Right kidney (tissue), 9 donors: ENCODE data around the gene EPS15.
"Not testable (repeated sequence)": the region's sequence is repeated elsewhere in the genome, so short reads cannot be mapped to it uniquely, and the experiment has no call there.

Source experiments
- DNase-seq: peaks from one replicate; pipeline ENCODE4 v3.0.0-alpha.2; 2016
- long read RNA-seq, 8 donors: transcript quantifications; one replicate each; lab custom pipeline, GENCODE V29; 2026

EPS15 gene
- long read RNA-seq, donor 1, partial matches to known transcripts: 26 of 26 reads
- long read RNA-seq, donor 1, other reads (novel, unspliced or antisense): 0 of 26 reads
- long read RNA-seq, donor 2, full-length matches to known transcripts: 1 of 1 reads
- long read RNA-seq, donor 2, partial matches to known transcripts: 0 of 1 reads
- long read RNA-seq, donor 2, other reads (novel, unspliced or antisense): 0 of 1 reads
- long read RNA-seq, donor 3, full-length matches to known transcripts: 2 of 2 reads
- long read RNA-seq, donor 3, partial matches to known transcripts: 0 of 2 reads
- long read RNA-seq, donor 3, other reads (novel, unspliced or antisense): 0 of 2 reads
- long read RNA-seq, donor 4: 0 reads
- long read RNA-seq, donor 5, full-length matches to known transcripts: 1 of 1 reads
- long read RNA-seq, donor 5, partial matches to known transcripts: 0 of 1 reads
- long read RNA-seq, donor 5, other reads (novel, unspliced or antisense): 0 of 1 reads
- long read RNA-seq, donor 6, full-length matches to known transcripts: 3 of 3 reads
- long read RNA-seq, donor 6, partial matches to known transcripts: 0 of 3 reads
- long read RNA-seq, donor 6, other reads (novel, unspliced or antisense): 0 of 3 reads
- long read RNA-seq, donor 7, full-length matches to known transcripts: 4 of 68 reads
- long read RNA-seq, donor 7, partial matches to known transcripts: 64 of 68 reads
- long read RNA-seq, donor 7, other reads (novel, unspliced or antisense): 0 of 68 reads
- long read RNA-seq, donor 8: 0 reads

DNA sequence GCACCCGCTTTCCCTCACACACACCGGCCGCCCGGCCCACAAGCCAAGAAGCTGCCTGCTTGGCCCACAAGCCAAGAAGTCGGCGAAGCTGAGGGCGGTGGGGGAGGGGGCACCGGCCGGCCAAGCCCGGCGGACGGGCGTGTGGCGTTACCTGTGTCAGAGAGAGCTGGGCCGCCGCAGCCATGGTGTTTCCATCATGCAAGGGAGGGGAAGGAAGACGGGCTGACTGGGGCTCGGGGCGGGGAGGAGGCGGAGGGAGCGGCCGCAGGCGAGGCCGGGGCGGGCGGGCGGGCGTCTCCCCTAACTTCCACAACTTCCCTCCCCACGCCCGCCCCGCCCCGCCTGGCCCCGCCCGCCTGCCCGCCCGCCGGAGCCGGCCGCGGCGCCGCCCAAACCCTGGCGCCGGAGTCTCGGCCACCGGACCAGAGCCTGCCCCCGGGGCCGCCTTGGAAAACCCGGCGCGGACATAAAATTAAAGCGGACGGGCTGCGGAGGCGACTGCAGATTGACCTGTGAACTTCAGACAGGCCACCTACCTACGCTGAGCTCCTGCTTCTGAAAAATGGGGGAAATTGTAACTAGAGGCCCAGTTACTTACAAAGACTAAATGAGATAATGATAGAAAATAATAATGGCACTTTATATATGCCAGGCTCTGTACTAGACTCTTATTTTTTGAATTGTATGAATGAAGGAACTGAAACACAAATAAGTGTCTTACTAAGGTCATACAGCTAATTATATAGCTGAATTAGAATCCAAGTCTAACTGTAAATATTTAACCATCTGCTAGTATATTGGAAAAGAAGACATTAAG is at the start of gene EPS15:
EPS15 (minus strand) TSS at position 219 of the 817 bp plus-strand sequence; CDS start at position 184, 35 bp downstream.
- peak; percentile 81 for DNase-seq

DNA sequence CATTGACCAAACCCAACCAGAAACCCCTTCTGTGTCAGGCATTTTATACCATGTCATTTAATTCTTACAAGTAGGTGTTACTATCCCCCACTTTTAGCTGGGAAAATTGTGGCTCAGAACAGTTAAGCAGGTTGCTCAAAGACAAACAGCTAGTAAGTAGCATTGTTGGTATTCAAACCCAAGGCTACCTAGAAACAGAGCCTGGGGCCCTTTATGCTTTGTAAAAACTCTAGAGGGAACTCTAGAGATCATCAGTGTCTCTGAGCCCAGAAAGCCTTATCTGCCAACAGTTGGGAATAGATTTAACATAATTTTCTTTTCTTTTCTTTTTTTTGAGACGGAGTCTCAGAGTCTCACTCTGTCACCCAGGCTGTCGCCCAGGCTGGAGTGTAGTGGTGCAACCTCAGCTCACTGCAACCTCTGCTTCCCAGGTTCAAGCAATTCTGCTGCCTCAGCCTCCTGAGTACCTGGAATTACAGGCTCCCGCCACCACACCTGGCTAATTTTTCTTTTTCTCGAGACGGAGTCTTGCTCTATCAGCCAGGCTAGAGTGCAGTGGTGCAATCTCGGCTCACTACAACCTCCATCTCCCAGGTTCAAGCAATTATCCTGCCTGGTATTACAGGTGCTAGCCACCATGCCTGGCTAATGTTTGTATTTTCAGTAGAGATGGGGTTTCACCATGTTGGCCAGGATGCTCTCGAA is 49.3 kb upstream of the EPS15 start:
- DNase-seq: no peak

DNA sequence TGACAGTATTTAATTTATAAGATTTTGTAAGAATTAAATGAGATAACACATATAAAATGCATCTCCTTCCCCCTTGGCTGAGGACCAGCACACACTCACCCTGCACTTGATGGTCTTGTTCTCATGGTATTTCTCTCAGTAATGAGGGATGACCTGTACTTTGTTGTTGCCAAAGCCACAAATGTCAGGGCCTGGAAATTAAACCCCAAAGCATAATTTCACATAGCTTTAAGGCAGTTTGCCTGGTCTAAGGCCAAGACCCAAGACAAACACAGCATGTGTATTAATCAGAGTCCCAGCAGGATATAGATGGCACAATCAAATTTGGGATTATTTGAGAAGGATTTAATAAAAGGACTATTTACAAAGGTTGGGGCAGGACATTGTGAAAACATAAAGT is 48.6 kb upstream of the EPS15 start:
- DNase-seq: no peak

DNA sequence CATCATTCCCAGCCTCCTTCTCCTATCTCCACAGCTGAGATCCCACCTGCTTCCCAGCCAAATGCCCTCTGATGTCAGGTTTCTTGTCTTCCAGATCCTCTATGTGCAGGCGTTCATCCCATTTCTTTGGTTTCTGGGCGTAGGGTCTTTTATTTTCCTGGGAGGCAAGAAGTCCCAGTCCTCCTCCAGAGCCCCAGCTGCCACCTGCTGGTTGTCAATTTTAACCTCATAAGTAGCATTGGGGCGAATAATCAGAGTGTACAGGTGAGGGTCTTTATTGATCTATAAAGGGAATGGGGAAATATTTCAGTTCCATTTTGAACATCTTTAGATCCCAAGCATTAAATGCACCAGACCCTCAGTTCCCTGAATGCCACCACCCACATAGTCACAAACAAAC is 47.2 kb upstream of the EPS15 start:
- DNase-seq: no peak

DNA sequence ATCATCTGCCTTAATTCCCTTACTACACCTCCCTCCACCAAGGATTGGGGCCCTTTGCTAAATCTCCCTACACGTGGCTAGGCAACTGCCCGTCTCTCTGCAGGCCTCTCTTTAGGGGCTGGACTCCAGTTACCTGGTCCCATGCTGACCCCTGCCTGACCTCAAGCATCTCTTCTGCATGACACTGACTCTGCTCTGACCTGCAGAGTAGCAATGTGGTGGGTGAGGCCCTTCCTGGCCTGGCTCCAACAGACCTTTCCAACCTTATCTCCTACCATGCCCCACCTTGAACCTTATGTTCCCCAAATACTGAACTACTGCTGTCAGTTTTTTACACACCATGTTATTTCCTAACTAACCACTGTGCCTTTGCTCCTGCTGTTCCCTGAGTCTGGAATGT is 45.9 kb upstream of the EPS15 start:
- DNase-seq: no peak

DNA sequence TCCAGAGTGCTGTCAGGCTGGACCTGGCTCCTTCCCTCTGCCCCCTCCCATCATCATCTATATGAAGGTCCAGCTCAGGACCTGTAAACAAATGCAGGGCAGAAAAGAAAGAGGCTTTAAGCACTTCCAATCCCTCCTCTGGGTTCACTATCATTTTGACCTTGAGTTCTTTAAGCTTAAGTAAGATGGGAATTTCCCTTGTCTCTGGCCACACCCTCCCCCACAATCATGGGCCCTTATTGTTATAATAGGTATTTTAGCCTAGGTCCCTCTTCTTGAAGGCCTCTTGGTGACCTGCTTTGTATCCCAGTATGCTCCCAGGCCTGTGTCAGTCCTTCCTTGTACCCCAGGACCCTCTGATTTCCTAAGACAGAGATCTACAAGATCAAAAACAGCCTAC is 45.1 kb upstream of the EPS15 start:
- DNase-seq: no peak

DNA sequence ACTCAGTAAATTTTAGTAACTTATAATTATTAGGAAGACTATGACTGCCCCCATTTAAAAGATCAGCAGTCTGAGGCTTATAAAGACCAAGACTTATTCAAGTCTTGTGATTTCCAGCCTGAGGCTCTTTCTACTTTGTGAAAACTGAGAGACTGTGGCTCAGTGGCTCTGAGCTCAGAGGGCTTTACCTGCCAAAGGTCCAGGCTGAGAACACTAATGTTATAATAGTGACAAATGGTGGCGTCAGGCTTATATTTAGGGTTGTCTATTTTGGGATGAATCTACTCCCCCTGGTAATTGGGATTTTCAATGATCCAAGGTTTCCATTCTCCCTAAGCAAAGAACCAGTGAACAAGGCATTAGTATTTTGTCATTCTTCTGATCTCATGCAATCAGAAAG is 42.6 kb upstream of the EPS15 start:
- DNase-seq: no peak

DNA sequence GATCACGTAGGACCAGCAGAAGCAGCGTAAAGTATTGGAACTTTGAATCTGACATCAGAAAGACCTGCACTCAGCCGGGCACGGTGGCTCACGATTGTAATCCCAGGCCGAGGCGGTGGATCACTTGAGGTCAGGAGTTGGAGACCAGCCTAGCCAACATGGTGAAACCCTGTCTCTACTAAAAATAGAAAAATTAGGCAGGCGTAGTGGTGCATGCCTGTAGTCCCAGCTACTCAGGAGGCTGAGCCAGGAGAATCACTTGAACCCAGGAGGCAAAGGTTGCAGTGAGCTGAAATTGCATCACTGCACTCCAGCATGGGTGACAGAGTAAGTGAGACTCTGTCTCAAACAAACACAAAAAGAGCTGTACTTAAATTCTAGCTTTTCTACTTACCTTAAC is 41.8 kb upstream of the EPS15 start:
- DNase-seq: not testable (repeated sequence)

DNA sequence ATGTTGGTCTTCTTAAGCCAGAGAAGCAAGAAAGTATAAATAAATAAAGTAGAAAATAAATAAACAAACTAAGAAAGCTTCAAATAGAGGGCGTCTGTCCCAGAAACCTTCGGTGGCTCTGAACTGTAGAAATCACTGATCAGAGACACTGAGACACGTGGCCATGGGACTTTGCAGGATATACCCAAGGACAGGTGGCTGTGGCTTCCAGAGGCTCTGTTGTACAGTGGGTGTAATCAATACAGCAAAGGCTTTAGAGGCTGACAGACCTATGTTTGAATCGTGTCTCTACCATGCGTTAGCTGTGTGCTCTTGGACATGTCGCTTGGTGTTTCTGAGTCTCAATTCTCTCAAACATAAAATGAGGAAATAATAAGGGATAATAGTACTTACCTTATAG is 41.0 kb upstream of the EPS15 start:
- no peak for DNase-seq

DNA sequence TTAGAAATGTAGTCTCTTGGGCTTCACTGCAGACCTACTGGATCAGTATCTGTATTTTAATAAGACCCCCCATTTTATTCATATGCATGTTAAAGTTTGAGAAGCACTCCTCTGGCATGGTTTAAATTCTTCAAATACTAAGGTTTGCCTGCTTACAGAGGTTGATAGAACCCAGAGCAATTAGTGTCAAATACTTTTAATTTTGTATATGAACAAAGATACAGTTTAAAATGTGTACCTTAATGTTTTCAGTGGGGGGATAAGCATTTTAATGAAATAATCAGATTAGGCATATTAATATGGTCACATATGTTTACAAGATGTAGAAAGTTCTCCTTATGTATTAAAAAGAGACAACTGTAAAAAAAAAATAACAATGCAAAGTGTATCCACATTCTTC is 40.4 kb upstream of the EPS15 start:
- no peak for DNase-seq

DNA sequence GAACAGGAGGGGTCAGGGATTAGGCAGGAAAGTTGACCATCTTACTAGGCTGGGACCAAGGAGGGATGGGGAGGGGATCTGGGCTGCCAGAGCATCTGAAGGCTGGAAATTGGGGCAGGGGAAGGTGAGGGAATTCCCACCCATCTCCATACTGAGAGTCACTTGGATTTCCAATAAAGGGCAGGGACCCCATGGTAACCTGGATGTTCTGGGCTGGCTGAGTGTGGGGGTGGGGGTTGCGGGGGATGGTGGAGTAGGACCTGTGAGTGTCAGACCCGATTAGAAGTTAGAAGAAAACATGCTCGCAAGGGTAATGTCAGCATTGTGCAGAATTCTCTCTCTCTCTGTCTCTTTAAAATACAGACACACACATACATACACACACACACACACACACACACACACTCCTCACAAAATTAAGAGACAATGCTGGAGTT is 40.0 kb upstream of the EPS15 start:
- no peak for DNase-seq

DNA sequence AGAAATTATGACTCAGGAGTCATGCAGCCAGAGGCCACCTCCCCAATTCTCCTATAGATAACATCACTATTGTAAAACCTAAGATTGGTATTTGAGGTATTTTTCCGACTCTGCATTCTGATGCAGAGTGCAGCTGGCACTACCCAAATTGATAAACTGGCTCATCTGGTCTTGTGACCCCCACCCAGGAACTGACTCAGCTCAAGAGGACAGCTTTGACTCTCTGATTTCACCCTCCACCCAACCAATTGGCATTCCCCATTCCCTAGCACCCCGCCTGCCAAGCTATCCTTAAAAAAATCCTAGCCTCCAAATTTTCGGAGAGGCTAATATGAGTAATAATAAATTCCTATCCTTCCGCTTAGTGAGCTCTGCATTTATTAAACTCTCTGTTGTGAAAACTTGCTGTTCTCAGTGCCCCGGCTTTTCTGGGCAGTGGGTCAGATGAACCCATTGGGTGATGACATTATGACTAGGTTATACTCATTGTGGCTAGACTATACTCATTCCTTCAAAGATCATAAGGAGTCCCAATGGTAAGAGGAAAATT is 39.4 kb upstream of the EPS15 start:
- no peak for DNase-seq

DNA sequence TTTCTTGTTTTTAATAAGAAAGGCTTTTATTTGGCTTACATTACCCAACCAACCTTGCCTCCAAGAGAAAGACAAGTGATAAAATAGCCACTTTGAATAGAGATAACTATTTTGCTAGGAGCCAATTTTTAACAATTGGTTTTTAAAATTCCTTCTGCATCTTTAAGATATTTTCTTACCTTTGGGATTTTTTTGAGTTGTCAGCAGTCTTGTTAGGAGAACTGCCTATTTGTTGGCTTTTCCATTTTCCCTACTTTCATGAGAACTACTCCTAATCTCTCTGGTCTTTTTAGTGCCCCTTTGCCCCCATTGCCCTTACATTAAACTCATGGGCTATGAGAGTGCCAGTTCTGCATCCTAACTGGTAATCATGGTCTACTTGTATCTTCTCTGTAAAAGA is 38.1 kb upstream of the EPS15 start:
- no peak for DNase-seq

DNA sequence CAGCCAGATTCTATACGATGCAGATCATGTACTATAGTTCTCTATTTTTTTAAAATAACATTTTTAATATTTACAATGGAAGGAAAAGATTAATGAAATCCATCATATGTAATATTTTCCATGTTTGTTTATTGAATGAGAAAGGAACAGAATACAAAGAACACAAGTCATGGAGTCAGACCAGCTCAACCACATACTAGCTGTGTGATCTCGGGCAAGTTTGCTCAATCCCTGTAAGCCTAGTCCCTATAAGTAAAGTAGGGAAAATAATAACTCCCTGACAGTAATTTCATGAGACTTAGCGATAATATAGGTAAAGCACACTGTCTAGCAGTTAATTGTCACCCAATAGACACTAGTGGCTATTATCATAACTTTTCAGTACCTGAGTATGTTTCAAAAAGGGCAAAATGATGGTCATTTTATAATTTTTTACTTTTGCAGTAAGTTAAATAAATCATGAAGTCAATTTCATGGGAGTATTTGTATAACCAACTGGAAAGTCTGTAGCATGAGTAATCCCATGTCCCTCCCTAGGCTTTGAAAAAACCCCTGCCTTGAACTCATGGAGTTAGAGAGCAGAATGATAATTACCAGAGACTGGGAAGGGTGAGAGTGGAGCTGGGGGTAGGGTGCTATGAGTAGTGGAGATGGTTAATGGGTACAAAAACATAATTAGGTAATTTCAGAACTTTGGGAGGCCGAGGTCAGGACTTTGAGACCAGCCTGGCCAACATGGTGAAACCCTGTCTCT is 37.0 kb upstream of the EPS15 start:
- DNase-seq: no peak

DNA sequence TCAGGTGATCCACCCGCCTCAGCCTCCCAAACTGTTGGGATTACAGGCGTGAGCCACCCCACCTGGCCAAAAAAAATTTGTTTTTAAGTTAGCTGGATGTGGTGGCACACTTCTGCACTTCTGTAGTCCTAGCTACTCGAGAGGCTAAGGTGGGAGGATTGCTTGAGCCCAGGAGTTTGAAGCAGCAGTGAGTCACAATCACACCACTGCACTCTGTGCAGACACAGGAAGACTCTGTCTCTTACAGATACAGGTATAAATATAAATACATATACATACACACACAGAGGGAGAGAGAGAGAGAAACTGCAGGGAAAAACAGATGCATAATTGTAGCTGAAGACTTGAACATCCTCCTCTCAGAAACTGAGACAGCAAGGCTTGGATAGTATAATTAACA is 34.8 kb upstream of the EPS15 start:
- no peak for DNase-seq

DNA sequence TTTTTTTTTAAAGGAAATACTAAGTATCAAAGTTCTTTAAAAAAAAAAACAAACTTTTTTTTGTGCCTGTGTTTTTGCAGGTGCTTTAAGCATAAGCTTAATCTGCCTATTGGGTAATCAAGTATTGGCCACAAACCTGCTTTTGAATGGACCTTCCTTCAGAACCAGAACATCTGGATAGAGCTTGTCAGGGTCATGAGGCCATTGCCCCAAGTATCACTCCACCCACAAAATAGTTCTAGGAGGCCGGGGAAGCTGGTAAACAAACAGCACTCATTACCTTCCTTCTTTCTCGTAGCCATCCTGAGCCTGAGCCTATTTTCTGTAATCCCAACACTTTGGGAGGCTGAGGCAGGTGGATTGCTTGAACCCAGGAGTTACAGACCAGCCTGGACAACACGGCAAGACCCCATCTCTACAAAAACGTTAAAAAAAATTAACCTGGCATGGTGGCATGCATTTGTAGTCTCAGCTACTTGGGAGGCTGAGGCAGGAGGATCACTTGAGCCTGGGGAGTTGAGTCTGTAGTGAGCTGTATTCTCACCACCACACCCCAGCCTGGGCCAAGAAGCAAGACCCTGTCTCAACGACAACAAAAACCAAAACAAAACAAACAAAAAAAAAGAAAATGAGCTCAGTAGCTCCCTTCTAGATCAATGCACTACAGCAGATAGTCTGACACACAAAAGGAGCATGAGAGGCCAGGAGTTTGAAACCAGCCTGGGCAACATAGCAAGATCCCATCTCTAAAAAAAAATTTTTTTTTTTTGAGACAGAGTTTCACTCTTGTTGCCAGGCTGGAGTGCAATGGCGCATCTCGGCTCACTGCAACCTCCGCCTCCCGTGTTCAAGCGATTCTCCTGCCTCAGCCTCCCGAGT is 34.1 kb upstream of the EPS15 start:
- no peak for DNase-seq

DNA sequence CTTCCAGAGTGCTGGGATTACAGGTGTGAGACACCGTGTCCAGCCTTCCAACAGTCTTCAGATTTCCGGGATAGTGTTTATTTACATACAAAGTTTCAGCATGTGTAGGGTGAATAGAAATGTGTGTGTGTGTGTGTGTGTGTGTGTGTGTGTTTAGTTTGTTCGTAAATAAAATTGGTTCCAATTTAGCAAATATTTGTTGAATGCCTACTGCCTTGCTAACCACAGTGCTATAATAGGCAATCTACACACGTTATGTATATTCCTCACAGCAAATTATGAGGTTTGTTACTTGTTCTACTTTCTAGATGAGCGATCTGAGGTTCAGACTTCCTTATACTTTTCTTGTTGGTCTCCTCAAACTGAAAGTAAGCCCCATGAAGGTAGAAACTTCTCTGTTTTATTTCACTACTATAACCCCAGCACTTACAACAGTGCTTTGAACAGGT is 32.8 kb upstream of the EPS15 start:
- DNase-seq: no peak

DNA sequence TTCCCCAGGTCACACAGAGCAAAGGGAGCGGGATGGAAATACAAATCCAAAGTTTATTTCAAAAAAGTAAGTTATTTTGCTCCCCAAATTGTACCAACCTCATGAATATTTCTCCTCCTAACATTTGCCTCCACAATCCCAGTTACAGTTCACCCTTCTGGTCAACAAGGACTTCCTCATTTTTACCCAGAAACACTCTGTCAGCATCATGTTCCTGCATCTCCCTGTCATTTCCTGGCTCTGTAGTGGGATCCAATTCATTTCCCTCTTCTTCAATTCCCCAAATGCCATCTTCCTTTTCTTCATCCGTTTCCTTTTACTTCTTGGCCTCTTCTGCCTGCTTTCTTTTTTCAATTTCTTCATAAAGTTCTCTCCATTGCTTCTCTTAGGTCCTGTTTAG is 32.0 kb upstream of the EPS15 start:
- no peak for DNase-seq

DNA sequence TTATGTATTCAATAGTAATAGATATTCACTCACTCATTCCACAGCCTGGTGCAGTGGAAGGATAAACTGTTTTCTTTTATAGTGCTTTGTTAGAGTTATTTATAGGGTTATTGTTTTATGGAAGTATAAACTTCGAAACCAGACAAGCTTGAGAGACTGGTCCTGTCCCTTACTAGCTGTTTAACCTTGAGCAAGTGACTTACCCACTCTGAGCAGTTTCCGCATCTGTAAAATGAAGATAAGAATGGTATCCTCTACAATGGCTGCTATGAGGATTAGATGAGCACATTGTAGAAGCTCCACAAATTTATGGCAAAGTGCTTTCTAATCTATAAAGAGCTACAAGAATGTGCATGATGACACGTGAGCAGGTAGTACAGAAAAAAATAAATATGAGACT is 30.8 kb upstream of the EPS15 start:
- no peak for DNase-seq

DNA sequence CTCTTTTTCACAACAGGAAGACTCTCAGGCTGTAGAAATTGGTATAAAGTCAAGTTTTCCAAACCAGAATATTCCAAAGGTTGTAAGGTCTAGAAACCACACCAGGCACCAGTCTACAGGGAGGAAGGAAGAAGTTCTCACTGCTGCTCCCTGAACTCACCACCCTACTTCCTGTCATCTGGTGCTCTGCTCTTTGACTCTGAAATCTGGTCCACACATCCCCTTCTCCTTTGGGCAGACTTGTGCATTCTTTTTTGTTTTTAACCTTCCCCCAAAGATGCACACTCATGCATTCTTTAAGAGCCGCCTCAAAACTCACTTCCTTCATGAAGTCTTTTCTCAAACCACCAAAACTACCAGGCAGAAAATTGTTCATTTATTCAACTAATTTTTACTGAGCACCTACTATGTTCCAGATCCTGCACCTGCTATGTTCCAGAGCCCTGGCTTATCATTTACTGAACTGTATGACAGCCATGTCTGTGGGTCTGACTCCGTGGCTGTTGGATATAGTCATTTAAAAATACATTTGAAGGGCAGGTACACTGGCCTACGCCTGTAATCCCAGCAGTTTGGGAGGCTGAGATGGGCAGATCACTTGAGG is 30.1 kb upstream of the EPS15 start:
- DNase-seq: no peak
